Measurements from ENCODE around the gene CEBPA. TPM values are rescaled to one million over a fixed set of nuclear protein-coding genes. Genes with fewer than 3 reads are reported as not detected.
"Not testable (repeated sequence)": the region's sequence is repeated elsewhere in the genome, so short reads cannot be mapped to it uniquely, and the experiment has no call there.

The CEBPA gene
- total RNA-seq, 2 experiments from 2014 or later, result 0.11 TPM; not detected in 1

GRCh38 chr19:33317991-33318390, 15.7 kb upstream of the CEBPA start:
- POLR2A ChIA-PET; H3K36me3 Mint-ChIP-seq (ENCODE audit: low read depth); H3K4me3 Mint-ChIP-seq; H3K27me3 Mint-ChIP-seq (ENCODE audit: low read depth); H3K4me1 Mint-ChIP-seq (ENCODE audit: low read depth); CTCF ChIA-PET; ATAC-seq; DNase-seq; H3K27ac Mint-ChIP-seq; H3K9me3 Mint-ChIP-seq (ENCODE audit: insufficient read depth): not testable (repeated sequence)

- Mint-ChIP-seq H3K4me1 (ENCODE audit: low read depth) (no peaks in the 10 kb centered on the region), H3K4me3 (no peak overlapping the region)
Observed at GRCh38 chr19:33317517-33317916, 15.2 kb upstream of the CEBPA start.

GRCh38 chr19:33316541-33317264, 14.4 kb upstream of the CEBPA start:
- Mint-ChIP-seq H3K4me3 (no peak overlapping the region), H3K36me3 (ENCODE audit: low read depth) (no peaks in the 10 kb centered on the region), H3K9me3 (ENCODE audit: insufficient read depth) (no peaks in the 10 kb centered on the region), H3K27ac (no peak overlapping the region), H3K27me3 (ENCODE audit: low read depth) (peaks cover 5% of the 10 kb centered on the region), H3K4me1 (ENCODE audit: low read depth) (no peaks in the 10 kb centered on the region)
- ChIA-PET POLR2A (no interaction called here), CTCF (no interaction called here)
- ATAC-seq (no peak), DNase-seq (no peak)

More at GRCh38 chr19:33317517-33317916, 15.2 kb upstream of the CEBPA start:
- H3K9me3 Mint-ChIP-seq (ENCODE audit: insufficient read depth), result no peaks in the 10 kb centered on the region
- H3K27me3 Mint-ChIP-seq (ENCODE audit: low read depth), result peaks cover 5% of the 10 kb centered on the region
- ATAC-seq (no peak), DNase-seq (no peak)
- ChIA-PET POLR2A (no interaction called here), CTCF (interaction anchor here (0.6 kb wide), 1 partner anchor 608 kb away, joined by 3 read pairs; no protein-coding TSS in a partner anchor)
- no peaks in the 10 kb centered on the region for H3K36me3 Mint-ChIP-seq (ENCODE audit: low read depth)
- no peak overlapping the region for H3K27ac Mint-ChIP-seq

GRCh38 chr19:33312808-33313207, 10.5 kb upstream of the CEBPA start:
- POLR2A ChIA-PET; H3K36me3 Mint-ChIP-seq (ENCODE audit: low read depth); H3K4me3 Mint-ChIP-seq; H3K4me1 Mint-ChIP-seq (ENCODE audit: low read depth); H3K27ac Mint-ChIP-seq; H3K9me3 Mint-ChIP-seq (ENCODE audit: insufficient read depth); CTCF ChIA-PET; H3K27me3 Mint-ChIP-seq (ENCODE audit: low read depth); ATAC-seq; DNase-seq: not testable (repeated sequence)

GRCh38 chr19:33312065-33312464, 9.7 kb upstream of the CEBPA start:
- Mint-ChIP-seq H3K27ac (no peak overlapping the region), H3K27me3 (ENCODE audit: low read depth) (peaks cover 5% of the 10 kb centered on the region), H3K9me3 (ENCODE audit: insufficient read depth) (no peaks in the 10 kb centered on the region), H3K4me3 (no peak overlapping the region), H3K4me1 (ENCODE audit: low read depth) (no peaks in the 10 kb centered on the region), H3K36me3 (ENCODE audit: low read depth) (no peaks in the 10 kb centered on the region)
- POLR2A ChIA-PET, result no interaction called here
- CTCF ChIA-PET, result no interaction called here
- ATAC-seq (no peak), DNase-seq (no peak)

- ATAC-seq, result no peak
- CTCF ChIA-PET, result no interaction called here
- H3K9me3 Mint-ChIP-seq (ENCODE audit: insufficient read depth), result no peaks in the 10 kb centered on the region
- no peak overlapping the region for H3K4me3 Mint-ChIP-seq
- no peaks in the 10 kb centered on the region for H3K36me3 Mint-ChIP-seq (ENCODE audit: low read depth)
- DNase-seq, result peak; percentile 36
- POLR2A ChIA-PET, result no interaction called here
- peaks cover 6% of the 10 kb centered on the region for H3K27me3 Mint-ChIP-seq (ENCODE audit: low read depth)
- H3K27ac Mint-ChIP-seq, result no peak overlapping the region
- H3K4me1 Mint-ChIP-seq (ENCODE audit: low read depth), result no peaks in the 10 kb centered on the region
Observed at GRCh38 chr19:33311326-33311682, 9.0 kb upstream of the CEBPA start.

GRCh38 chr19:33310606-33311325, 8.4 kb upstream of the CEBPA start:
- CTCF ChIA-PET, result no interaction called here
- no peak overlapping the region for H3K27ac Mint-ChIP-seq
- no peaks in the 10 kb centered on the region for H3K36me3 Mint-ChIP-seq (ENCODE audit: low read depth)

GRCh38 chr19:33309826-33310225, 7.5 kb upstream of the CEBPA start:
- ChIA-PET POLR2A (no interaction called here), CTCF (no interaction called here)
- Mint-ChIP-seq H3K36me3 (ENCODE audit: low read depth) (no peaks in the 10 kb centered on the region), H3K4me3 (no peak overlapping the region), H3K9me3 (ENCODE audit: insufficient read depth) (no peaks in the 10 kb centered on the region), H3K27ac (no peak overlapping the region), H3K27me3 (ENCODE audit: low read depth) (peaks cover 19% of the 10 kb centered on the region), H3K4me1 (ENCODE audit: low read depth) (no peaks in the 10 kb centered on the region)
- DNase-seq (no peak), ATAC-seq (no peak)

More at GRCh38 chr19:33310606-33311325, 8.4 kb upstream of the CEBPA start:
- Mint-ChIP-seq H3K27me3 (ENCODE audit: low read depth) (peaks cover 11% of the 10 kb centered on the region), H3K4me3 (no peak overlapping the region), H3K9me3 (ENCODE audit: insufficient read depth) (no peaks in the 10 kb centered on the region), H3K4me1 (ENCODE audit: low read depth) (no peaks in the 10 kb centered on the region)
- no peak for DNase-seq
- POLR2A ChIA-PET, result no interaction called here
- ATAC-seq, result no peak

- ChIA-PET POLR2A (no interaction called here), CTCF (interaction anchor here (1.1 kb wide), 1 partner anchor 72 kb away, joined by 3 read pairs; no protein-coding TSS in a partner anchor)
- Mint-ChIP-seq H3K4me1 (ENCODE audit: low read depth) (no peaks in the 10 kb centered on the region), H3K27me3 (ENCODE audit: low read depth) (peaks cover 29% of the 10 kb centered on the region), H3K9me3 (ENCODE audit: insufficient read depth) (no peaks in the 10 kb centered on the region), H3K4me3 (no peak overlapping the region), H3K36me3 (ENCODE audit: low read depth) (no peaks in the 10 kb centered on the region), H3K27ac (no peak overlapping the region)
- no peak for DNase-seq
- no peak for ATAC-seq
Observed at GRCh38 chr19:33306853-33307792, 4.8 kb upstream of the CEBPA start.

GRCh38 chr19:33306191-33306590, 3.9 kb upstream of the CEBPA start:
- Mint-ChIP-seq H3K27me3 (ENCODE audit: low read depth) (peaks cover 31% of the 10 kb centered on the region), H3K9me3 (ENCODE audit: insufficient read depth) (no peaks in the 10 kb centered on the region), H3K36me3 (ENCODE audit: low read depth) (no peaks in the 10 kb centered on the region), H3K27ac (no peak overlapping the region), H3K4me3 (no peak overlapping the region), H3K4me1 (ENCODE audit: low read depth) (no peaks in the 10 kb centered on the region)
- POLR2A ChIA-PET, result no interaction called here
- ATAC-seq (no peak), DNase-seq (no peak)
- CTCF ChIA-PET, result interaction anchor here (1.1 kb wide), 1 partner anchor 71 kb away, joined by 3 read pairs; no protein-coding TSS in a partner anchor

- ATAC-seq, result no peak
- POLR2A ChIA-PET, result no interaction called here
- Mint-ChIP-seq H3K4me3 (no peak overlapping the region), H3K36me3 (ENCODE audit: low read depth) (no peaks in the 10 kb centered on the region), H3K9me3 (ENCODE audit: insufficient read depth) (no peaks in the 10 kb centered on the region), H3K4me1 (ENCODE audit: low read depth) (no peaks in the 10 kb centered on the region), H3K27me3 (ENCODE audit: low read depth) (peaks cover 37% of the 10 kb centered on the region), H3K27ac (no peak overlapping the region)
- CTCF ChIA-PET, result no interaction called here
- DNase-seq, result no peak
Observed at GRCh38 chr19:33304760-33305647, 2.7 kb upstream of the CEBPA start.
